B cell (primary cell): Measurements from ENCODE around the gene MCM3AP. TPM values are rescaled to one million over a fixed set of nuclear protein-coding genes. Genes with fewer than 3 reads are reported as not detected.

Source experiments
- ATAC-seq: fragments of 200-7000 bp; cut with Tn5 transposase; one replicate; pipeline ENCODE4 v1.10.0; 2021; ENCODE audit warnings: low read depth, mild to moderate bottlenecking, moderate number of reproducible peaks, moderate library complexity
- CTCF ChIA-PET: fragments of 350-600 bp; sonication (Branson Sonifier 250); formaldehyde crosslinking; loops from one replicate; lab custom pipeline; 2021; ENCODE audit warnings: antibody characterized with exemption, inconsistent platforms; lab: Charles Lee
- POLR2A ChIA-PET: fragments of 350-600 bp; sonication (Branson Sonifier 250); formaldehyde crosslinking; loops from one replicate; lab custom pipeline; 2021; ENCODE audit warnings: antibody characterized with exemption; lab: Charles Lee
- DNase-seq: peaks from one replicate; pipeline ENCODE4 v3.0.0; 2013
- H2AFZ ChIP-seq: 2 replicates; pipeline ENCODE4 v1.6.1; 2012; ENCODE audit warnings: mild to moderate bottlenecking, low read depth, low read length; ENCODE audit not compliant: insufficient read depth, poor library complexity, severe bottlenecking
- H3K27ac ChIP-seq, 2 donors: 1 replicate in 1 of 2; 2 replicates in 1 of 2; pipeline ENCODE4 v1.5.1; 2012 to 2013; ENCODE audit warnings: low read length in 2 of 2, mild to moderate bottlenecking in 2 of 2, moderate library complexity in 1 of 2
- H3K27me3 ChIP-seq, 4 experiments: fragments of 200-600 bp in 1 of 4; sonication (generic) in 1 of 4; replicated peaks in 1 of 4; 1 replicate in 2 of 4; 2 replicates in 2 of 4; pipeline versions ENCODE4 v1.6.1 to v1.7.0; 2013 to 2016; ENCODE audit warnings: low read length in 3 of 4, mild to moderate bottlenecking in 2 of 4, mixed read lengths in 1 of 4, moderate library complexity in 1 of 4; ENCODE audit not compliant: insufficient read depth in 4 of 4, control insufficient read depth in 3 of 4; ENCODE audit errors: control extremely low read depth in 1 of 4
- H3K36me3 ChIP-seq, 2 experiments: replicated peaks in 1 of 2; 1 replicate in 1 of 2; 2 replicates in 1 of 2; pipeline versions ENCODE4 v1.6.1 to v1.7.1; 2013; ENCODE audit warnings: low read length in 1 of 2; ENCODE audit not compliant: insufficient read depth in 2 of 2, control insufficient read depth in 1 of 2; ENCODE audit errors: control extremely low read depth in 1 of 2, extremely low read depth in 1 of 2
- H3K4me1 ChIP-seq, 2 donors: fragments of 200-600 bp in 1 of 2; sonication (generic) in 1 of 2; 1 replicate in 1 of 2; 2 replicates in 1 of 2; pipeline versions ENCODE4 v1.5.1 to v1.6.1; 2013 to 2017; ENCODE audit warnings: low read length in 2 of 2; ENCODE audit not compliant: control insufficient read depth in 2 of 2, insufficient read depth in 2 of 2
- H3K4me2 ChIP-seq: replicated peaks from 2 replicates; pipeline ENCODE3; 2012; ENCODE audit warnings: mild to moderate bottlenecking, low read depth, low read length; ENCODE audit not compliant: poor library complexity, severe bottlenecking
- H3K4me3 ChIP-seq, 5 experiments: fragments of 200-600 bp in 1 of 5; sonication (generic) in 1 of 5; 1 replicate in 3 of 5; 2 replicates in 2 of 5; pipeline versions ENCODE4 v1.5.1 to v1.7.0; 2011 to 2016; ENCODE audit warnings: low read length in 4 of 5, mild to moderate bottlenecking in 4 of 5, low read depth in 2 of 5, control low read depth in 1 of 5, moderate library complexity in 1 of 5; ENCODE audit not compliant: insufficient read depth in 1 of 5; ENCODE audit errors: control extremely low read depth in 1 of 5, extremely low read depth in 1 of 5
- H3K79me2 ChIP-seq: fragments of 200-600 bp; sonication (generic); one replicate; pipeline ENCODE4 v1.6.0; 2016; ENCODE audit warnings: low read length; ENCODE audit not compliant: control insufficient read depth, insufficient read depth
- H3K9ac ChIP-seq: fragments of 200-600 bp; sonication (generic); 2 replicates; pipeline ENCODE4 v1.6.1; 2017; ENCODE audit warnings: mild to moderate bottlenecking, low read length, moderate library complexity
- H3K9me3 ChIP-seq, 3 donors: one replicate each; pipeline versions ENCODE4 v1.6.1 to v1.7.1; 2013; ENCODE audit warnings: low read length in 2 of 3; ENCODE audit not compliant: control insufficient read depth in 2 of 3, insufficient read depth in 1 of 3; ENCODE audit errors: control extremely low read depth in 1 of 3
- H4K20me1 ChIP-seq: 2 replicates; pipeline ENCODE4 v1.6.0; 2012; ENCODE audit warnings: mild to moderate bottlenecking, low read length; ENCODE audit not compliant: insufficient read depth, control insufficient read depth, poor library complexity, severe bottlenecking
- H3K27ac Mint-ChIP-seq: one replicate; pipeline ENCODE4 v1.8.0; 2021; ENCODE audit warnings: mixed read lengths
- H3K27me3 Mint-ChIP-seq: one replicate; pipeline ENCODE4 v1.8.0; 2021; ENCODE audit warnings: mixed read lengths
- H3K4me1 Mint-ChIP-seq: one replicate; pipeline ENCODE4 v1.8.0; 2021; ENCODE audit warnings: mixed read lengths
- H3K4me3 Mint-ChIP-seq: one replicate; pipeline ENCODE4 v1.8.0; 2021; ENCODE audit warnings: mixed read lengths
- H3K9me3 Mint-ChIP-seq: one replicate; pipeline ENCODE4 v1.8.0; 2022; ENCODE audit warnings: mixed read lengths; ENCODE audit not compliant: insufficient read depth
- CTCF ChIP-seq: fragments of 200-600 bp; IDR thresholded peaks from one replicate; pipeline ENCODE4 v1.8.0; 2022; ENCODE audit warnings: antibody characterized with exemption, mild to moderate bottlenecking
- EZH2 ChIP-seq: IDR thresholded peaks from 2 replicates; pipeline ENCODE4 v1.6.1; 2012; ENCODE audit warnings: borderline replicate concordance, low read depth, mild to moderate bottlenecking, moderate library complexity, low read length; ENCODE audit not compliant: insufficient read depth, poor library complexity, severe bottlenecking
- WGBS: methylation state at CpG from one replicate; pipeline ENCODE4 v1.1.5; 2013; ENCODE audit warnings: missing lambda C conversion rate; ENCODE audit not compliant: insufficient coverage; 5-methylcytosine and 5-hydroxymethylcytosine counted together
- intact Hi-C: fragments of 100-400 bp; cut with micrococcal nuclease; formaldehyde crosslinking; loops from one replicate; pipeline ENCODE4 v1.10.0; 2022
- polyA plus RNA-seq: library from polyadenylated mRNA; depleted of rRNA; stranded (reverse); fragments of >200 nt; gene quantifications from 2 replicates; pipeline ENCODE4 v1.2.3, GENCODE V29; 2012
- total RNA-seq, 2 donors: library from RNA; stranded (reverse); fragments of 120-200 nt in 1 of 2; gene quantifications; 1 replicate in 1 of 2; 2 replicates in 1 of 2; pipeline versions ENCODE4 v1.2.3 to v1.2.4, GENCODE V29; 2013 to 2022

Gene MCM3AP
- total and polyA plus RNA-seq, 2 donors (not counting 1 experiment from before 2014, with no cell fraction given): 61.7 to 180 TPM

- no peak for ATAC-seq
- no peaks in the 10 kb centered on the region for H3K27me3 ChIP-seq
- POLR2A ChIA-PET: no interaction called here
Measured at GRCh38 chr21:46314441-46315020, 29.1 kb upstream of the MCM3AP start.

DNA sequence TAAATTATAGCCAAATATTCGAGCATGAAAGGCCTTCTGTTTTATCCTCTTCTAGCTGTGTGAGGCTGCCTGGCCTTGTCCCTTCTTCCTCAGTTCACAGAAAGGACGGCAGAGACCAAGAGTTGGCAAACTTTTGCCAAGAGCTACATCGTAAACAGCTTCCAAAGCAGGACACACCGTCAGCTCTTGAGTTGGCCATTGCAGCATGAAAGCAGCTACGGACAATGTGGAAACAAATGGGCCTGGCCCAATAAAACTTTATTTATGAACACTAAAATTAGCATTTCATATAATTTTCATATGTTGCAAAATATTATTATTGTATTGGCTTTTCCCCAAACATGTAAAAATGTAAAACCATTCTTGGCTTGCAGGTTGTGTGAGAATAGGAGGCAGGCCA is 27.5 kb upstream of the MCM3AP start:
- Histone ChIP-seq H2AFZ (no peak overlapping the region), H3K4me1 (no peaks in the 10 kb centered on the region), H3K4me3 (no peak overlapping the region), H3K27me3 (no peaks in the 10 kb centered on the region), H3K9ac (no peak overlapping the region), H3K79me2 (no peaks in the 10 kb centered on the region), H4K20me1 (no peaks in the 10 kb centered on the region), H3K9me3 (no peaks in the 10 kb centered on the region), H3K27ac (no peak overlapping the region), H3K36me3 (no peaks in the 10 kb centered on the region), H3K4me2 (no peak overlapping the region)
- no peaks in the 10 kb centered on the region for H3K9me3 Mint-ChIP-seq
- 98% methylated on average over 3 of the region's 5 CpGs for WGBS
- ChIA-PET CTCF (no interaction called here), POLR2A (interaction anchor here (0.6 kb wide), 1 partner anchor 17 kb away, joined by 3 read pairs; no protein-coding TSS in a partner anchor)
- ATAC-seq (no peak), DNase-seq (no peak)
- no peaks in the 10 kb centered on the region for H3K4me1 Mint-ChIP-seq
- H3K4me3 Mint-ChIP-seq: no peak overlapping the region
- H3K27ac Mint-ChIP-seq: no peak overlapping the region
- TF ChIP-seq CTCF (no peak), EZH2 (no peak)
- intact Hi-C loops: no loop called here
- no peaks in the 10 kb centered on the region for H3K27me3 Mint-ChIP-seq

More at GRCh38 chr21:46314441-46315020, 29.1 kb upstream of the MCM3AP start:
- Histone ChIP-seq H3K9me3 (no peaks in the 10 kb centered on the region), H2AFZ (no peak overlapping the region), H3K36me3 (no peaks in the 10 kb centered on the region), H3K27ac (no peak overlapping the region), H3K4me1 (no peaks in the 10 kb centered on the region), H3K9ac (no peak overlapping the region), H3K79me2 (peaks cover 8% of the 10 kb centered on the region), H4K20me1 (no peaks in the 10 kb centered on the region), H3K4me2 (no peak overlapping the region), H3K4me3 (no peak overlapping the region)
- Mint-ChIP-seq H3K27ac (no peak overlapping the region), H3K4me3 (no peak overlapping the region), H3K27me3 (no peaks in the 10 kb centered on the region), H3K4me1 (no peaks in the 10 kb centered on the region), H3K9me3 (no peaks in the 10 kb centered on the region)
- TF ChIP-seq CTCF (no peak), EZH2 (no peak)
- CTCF ChIA-PET: no interaction called here
- no peak for DNase-seq
- WGBS: 98% methylated on average over 21 of the region's 22 CpGs
- intact Hi-C loops: no loop called here
